GM18499 (cell line): Measurements from ENCODE around the gene SPATA13.
"Not testable (repeated sequence)": the region's sequence is repeated elsewhere in the genome, so short reads cannot be mapped to it uniquely, and the experiment has no call there.

Source experiments
- ATAC-seq: cut with Tn5 transposase; IDR thresholded peaks from one replicate; pipeline ENCODE4 v1.9.1; 2021; ENCODE audit warnings: moderate number of reproducible peaks; ENCODE audit not compliant: insufficient read depth, unreplicated experiment

Gene SPATA13

DNA sequence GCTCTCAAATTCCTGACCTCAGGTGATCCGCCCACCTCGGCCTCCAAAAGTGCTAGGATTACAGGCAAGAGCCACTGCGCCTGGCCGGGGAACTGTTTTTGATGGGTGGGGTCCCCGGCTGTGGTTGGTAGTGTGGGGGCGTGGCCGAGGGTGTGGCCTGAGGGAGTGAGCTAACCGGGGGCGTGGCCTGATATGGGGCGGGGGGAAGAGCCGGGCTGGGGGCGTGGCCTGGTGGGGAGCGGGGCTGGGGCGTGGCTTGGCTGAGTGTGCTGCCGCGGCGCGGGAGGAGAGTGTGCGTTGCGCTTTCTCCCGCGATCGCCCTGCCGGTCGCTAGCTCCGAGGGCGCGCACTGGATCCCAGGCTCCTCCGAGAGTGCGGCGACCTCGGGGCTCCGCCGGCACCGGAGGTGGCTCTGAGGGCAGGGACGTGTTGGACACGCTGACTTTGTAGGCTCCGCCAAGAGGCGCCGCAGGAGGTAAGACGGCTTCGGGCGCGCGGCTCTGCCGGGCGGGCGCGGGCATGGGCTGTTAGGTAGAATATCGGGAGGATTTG, at the start of gene SPATA13:
SPATA13 (plus strand) TSS at position 263 of the 552 bp plus-strand sequence. CDS start 62,210 bp downstream, outside the sequence.
- ATAC-seq: no peak

DNA sequence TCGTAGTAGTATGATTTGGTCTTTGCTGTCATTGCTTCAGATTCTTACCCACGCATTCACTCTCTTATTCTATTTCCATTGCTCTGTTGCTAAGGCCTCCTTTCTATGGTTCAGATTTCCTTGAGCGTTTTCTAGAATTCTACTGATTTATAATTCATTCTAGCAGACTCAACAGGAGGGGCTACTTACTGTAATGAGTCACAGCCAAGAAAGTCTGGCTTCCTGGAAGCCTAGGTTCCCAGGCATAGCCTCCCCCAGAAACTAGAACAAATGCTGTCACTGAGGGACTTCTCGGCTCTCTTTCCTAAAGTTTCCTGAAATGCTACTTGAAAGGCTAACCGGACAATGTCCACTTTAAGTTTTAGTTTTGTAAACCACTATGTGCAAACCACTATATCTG, 47.7 kb upstream of the SPATA13 start:
- ATAC-seq: no peak

DNA sequence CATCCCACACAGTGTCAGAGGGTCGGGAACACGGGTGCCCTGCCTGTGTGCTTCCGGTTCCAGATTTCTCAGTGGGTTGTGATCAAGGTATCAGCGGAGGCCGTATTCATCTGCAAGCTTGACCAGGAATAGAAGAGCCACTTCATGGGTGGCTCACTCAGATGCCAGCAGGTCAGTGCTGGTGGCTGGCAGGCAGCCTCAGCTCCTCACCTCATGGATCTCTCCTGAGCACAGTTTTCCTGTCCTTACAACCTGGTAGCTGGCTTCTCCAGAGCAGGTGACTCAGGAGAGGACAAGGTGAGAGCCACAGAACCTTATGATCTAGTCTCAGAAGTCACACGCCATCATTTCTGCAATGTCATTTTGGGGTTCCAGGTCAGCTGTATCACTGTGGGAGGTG, 44.8 kb upstream of the SPATA13 start:
- no peak for ATAC-seq

DNA sequence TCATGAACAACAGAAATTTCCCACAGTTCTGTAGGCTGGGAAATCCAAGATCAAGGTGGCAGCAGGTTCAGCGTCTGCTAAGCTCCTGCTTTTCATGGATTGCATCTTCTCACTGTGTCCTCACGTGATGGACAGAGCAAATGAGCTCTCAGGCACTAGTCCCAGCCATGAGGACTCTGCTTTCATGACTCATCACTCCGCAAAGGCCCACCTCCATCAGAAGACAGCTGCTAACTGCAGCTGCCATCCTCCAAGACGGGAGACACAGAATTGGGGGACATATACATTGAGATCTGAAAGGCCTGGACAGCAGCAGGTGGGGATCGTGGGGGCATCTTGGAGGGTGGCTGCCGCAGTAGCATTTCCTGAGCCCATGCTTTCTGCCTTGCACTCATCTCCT, 44.4 kb upstream of the SPATA13 start:
- no peak for ATAC-seq

DNA sequence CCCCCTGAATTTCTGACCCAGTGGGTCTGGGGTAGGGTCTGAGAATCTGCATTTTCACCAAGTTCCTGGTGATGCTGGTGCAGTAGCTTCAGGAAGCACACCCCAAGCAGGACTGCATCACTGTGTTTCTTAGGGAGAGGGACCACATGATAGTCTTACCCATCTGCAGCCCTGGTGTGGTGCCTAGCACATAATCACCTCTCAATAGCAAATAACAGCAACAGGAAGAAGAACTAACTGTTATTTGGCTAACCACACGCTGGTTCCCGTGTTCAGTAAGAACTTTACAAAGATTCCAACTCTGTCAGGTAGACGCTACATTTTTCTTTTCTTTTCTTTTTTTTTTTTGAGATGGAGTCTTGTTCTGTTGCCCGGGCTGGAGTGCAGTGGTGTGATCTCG, 41.9 kb upstream of the SPATA13 start:
- ATAC-seq: no peak

DNA sequence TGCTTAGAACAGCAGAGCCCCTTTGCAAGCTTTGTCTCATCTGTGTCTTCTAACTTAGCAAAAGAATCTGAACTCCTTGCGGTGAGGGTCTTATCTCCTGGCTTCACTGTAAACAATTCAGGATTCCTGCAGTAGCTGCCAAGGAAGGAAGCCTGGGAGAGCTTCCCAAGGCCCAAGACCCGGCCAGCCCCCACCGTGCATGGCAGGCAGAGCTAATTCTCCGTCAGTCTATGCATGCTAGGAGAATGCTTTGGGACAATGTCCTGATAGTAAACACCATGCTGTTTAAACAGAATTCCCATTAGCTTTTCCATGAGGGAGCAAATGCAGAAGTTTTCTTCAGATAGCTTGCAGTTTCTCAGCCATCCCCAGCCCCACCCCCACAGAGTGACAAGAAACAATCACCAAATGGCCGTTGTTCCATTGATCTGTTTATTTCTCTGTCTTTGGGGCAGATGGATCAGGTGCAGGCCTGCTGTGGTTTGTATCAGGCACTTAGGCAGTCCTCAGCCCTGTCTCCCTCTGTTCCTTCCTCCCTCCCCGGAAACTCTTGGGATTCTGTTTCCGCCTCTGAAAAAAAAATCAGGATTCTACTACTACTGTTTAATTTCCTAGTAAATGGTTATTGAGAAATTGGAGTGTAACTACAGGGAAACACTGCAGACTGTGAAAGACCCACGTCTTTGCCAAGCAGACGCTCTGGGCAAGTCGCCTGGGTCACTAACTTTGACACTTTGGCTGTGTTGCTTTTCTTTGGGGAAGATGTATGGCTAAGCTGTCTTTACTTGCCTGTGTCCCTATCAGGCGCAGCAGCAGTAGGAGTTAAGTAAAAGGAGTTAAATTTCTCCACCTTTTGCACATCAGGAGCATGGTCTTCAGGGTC, 40.7 kb upstream of the SPATA13 start:
- no peak for ATAC-seq

DNA sequence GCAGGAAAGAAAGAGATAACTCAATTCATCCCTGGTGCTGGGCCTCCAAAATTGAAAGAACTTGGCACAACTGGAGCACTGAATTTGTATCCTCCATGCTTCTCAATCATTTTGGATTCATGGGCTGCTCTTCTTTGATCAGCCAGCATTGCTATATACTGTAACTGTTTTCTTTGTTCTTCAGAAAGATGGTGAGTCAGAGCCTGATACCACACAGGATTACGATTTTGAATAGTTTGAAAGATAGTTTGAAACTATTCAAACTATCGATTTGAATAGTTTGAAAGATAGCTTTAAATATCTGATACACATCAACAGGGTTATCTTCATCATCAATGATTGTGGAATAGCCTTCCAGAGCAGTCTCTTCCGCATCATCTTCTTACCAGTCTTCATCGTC, 38.5 kb upstream of the SPATA13 start:
- ATAC-seq: not testable (repeated sequence)

DNA sequence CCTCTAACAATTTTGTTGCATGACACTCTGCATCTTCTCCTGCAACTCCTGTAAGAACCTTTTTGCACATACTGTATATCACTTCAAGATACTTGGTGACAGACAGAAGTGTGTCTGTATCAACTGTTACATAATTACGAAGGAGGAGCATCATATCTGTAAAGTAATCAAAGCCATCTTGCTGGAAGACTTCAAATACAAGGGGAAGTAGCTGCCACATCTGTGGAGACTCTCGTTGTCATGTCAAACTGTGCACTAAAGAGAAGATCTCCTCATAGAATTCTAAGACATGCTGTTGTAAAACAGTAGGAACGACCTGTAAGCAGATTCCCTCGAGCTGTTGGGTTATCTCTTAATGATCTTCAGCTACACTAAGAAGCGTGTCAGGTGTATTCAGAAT, 38.0 kb upstream of the SPATA13 start:
- no peak for ATAC-seq

DNA sequence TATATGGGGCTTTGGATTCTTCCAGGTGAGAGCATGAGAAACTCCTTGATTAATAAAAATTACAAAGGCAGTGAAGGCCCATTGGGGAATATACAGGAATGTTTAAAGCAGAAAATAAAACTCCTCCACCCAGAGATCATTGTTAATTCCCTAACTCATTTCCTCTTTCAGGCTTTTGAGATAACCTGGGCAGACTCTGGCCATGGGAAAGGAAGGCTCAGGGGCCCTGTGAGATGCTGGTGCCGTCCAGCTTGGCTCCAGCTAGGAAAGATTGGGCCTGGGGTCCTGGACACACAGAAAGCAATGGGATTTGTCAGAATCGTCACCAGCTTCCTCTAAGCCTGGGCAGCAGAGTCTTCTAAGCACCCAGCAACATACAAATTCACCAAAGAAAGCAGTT, 36.8 kb upstream of the SPATA13 start:
- ATAC-seq: no peak

DNA sequence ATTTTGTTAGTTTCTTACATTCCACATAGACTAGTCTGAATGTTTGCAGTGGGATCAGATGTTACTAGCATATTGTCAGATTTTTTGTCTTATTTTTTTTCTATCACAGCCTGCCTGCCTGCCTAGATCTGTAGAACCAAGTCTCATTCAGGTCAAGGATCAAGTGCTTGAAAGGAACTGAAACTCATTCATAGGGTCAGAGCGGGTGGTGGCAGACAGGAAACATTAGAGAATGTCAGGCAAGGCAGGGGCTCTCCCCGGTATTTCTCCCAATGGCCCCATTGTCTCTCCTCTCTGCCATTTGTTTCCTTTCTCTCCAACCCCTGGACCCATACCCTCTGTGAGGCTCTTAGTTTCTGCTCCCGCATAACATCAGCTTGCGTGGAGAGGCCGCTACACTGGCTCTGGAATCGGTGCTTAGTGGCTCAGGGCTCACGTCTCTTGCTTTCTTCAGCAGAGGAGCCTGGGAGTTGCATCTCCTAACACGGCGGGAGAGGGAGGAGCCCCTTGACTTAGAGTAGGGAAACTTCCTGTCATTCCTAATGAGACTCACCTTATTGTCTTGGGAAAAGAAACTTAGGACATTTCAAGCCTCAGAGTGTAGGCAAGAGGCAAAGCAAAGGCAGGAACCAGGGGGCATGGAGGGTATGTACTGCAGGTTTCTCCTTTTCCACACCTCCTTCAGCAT, 35.6 kb upstream of the SPATA13 start:
- no peak for ATAC-seq

DNA sequence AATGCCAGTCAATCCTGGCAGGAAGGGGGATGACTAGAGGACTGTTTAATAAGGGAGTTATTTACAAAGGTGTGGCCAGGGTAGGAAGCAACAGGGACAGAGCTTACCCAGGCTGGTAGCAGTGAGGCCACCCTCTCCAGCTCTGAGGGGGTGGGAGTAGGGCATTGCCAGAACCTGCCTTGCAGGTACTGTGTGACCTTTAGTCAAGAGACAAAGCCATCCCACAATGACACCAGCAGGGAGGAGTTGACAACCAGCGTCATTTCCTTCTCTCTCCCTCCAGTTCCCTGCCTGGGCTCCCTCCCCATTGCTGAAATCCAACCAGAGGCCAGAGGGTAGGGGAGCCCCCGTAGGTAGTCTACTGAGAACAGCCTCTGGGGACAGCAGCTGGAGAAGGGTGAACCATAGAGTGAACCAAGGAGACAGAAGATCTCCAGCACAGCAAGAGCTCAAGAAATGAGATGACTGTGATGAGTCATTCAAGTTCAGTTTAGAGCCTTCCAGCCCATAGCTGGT, 33.3 kb upstream of the SPATA13 start:
- peak; percentile 50 for ATAC-seq

DNA sequence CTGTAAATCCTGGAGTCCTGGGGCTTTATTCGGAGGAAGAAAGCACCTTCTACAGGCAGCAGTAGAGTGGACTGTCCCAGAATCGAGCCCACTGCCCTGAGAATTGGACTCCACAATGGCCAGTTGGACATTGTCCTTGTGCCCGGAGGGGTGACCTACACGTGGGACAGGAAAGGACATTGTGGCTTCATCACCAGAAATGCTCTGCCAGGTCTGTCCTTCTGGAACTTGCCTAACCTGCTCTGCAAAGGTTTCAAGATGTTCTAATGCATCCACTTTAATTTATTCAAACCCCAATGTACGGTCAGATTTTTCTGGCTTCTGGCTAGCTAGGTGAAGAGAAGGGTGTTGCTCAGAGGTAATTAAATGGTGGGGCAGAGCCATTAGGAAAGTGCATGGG, 32.4 kb upstream of the SPATA13 start:
- ATAC-seq: no peak

DNA sequence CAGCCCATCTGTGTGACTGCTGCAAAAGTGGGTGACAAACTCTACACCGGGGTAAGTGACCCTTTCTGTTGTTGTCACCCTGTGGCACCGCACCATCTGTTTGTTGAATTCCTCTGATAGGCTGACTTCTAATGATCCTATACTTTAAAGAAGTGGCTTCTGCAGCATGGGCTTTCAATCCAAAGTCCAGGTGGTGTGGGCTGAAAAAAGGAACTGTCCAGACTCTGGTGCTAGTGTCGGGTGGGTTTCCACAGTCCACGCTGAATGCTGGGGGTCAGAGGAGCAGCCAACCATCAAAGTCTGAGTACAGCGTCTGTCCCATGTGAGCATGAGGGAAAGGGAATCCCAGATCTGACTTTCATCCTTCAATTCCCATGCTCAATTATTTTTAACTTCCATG, 31.6 kb upstream of the SPATA13 start:
- ATAC-seq: no peak

DNA sequence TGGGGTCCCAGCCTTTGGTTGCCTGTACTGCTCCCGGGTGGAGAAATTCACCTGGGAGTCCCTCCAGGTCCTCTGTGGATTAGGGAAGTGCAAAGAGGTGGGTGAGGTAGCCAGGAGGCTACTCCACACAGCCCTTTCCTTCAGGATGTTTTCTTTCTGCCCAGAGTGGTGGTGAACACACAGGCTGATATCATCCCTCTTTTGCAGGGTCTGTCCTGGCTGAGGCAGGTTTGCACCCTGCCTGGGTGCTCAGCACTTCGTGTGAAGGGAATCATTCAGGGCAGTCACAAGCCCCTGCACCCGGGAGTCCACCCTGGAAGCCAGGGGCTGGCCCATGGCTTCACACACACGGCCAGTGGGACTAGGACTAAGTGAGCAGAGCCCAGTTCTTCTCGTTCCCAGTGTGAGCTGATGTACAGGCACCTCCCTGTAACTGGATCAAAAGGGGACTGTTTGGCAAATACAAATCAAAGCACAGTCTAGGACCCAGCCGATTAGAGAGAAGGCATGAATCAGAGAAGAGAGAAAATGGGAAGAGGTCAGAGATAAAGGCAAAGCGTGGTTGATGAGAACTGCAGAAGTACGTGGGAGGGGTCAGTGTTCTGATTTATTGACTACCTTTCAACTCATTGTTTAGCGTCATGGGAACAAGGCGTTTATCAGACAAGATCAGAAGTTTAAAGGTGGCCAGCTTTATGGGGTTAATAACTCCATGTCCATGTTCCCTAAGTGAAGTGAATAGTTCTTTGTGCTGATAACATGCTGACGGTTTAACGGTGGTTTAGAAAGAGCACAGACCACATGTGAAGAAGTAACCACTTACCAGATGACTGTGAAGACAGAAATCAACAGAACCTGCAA, 30.4 kb upstream of the SPATA13 start:
- ATAC-seq: no peak

DNA sequence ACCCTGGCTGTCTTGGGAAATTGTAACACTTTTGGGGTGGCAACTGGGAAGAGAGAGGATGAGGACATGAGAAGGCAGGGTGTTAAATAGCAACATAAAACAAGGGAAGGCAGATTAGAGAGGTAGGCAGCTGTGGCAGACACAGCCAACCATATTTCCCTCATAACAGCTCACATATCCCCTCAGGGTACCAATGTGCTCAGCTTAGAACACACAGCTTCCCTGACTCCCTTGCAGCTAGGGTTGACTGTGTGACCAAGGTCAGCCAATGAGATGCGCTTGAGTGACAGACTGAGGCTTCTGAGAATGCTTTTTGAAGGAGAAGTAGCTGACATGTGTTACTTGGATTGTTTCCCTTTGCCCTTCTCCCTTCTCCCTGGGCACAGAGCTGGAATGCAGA, 28.8 kb upstream of the SPATA13 start:
- ATAC-seq: no peak

DNA sequence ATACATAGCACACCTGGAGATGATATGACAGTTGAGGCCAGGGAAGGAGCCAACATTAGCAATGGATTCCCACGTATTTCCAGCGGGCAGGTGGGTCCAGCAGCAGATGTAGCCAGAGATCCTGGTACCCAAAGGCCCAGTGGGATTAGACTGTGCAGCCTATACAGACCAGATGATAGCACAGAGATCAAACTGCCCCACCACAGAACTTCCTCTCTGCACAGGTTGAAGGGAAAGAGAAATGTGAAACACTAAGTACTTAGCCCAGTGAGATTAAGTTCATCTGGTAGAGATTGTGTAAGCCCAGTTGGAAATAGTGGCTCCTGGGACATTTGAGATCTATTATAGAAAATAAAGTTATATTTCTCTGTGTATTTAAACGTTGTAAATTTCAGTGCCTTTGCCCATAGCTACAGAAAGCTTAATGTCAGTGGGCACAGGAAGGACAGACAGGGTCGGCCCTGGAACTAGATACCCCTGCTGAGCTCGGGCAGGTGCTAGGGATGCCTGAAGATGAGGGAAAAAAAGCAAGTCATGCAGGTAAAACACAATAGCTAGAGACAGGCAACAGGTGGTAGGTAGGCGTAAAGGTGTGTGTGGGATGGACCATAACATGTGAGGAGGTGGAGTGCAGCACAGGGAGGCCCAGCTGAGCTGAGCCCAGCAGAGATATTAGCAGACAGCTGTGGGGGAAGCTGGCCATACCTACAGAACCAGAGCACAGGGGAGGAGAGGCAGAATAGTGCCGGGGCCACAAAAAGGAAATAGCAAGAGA, 27.3 kb upstream of the SPATA13 start:
- no peak for ATAC-seq

DNA sequence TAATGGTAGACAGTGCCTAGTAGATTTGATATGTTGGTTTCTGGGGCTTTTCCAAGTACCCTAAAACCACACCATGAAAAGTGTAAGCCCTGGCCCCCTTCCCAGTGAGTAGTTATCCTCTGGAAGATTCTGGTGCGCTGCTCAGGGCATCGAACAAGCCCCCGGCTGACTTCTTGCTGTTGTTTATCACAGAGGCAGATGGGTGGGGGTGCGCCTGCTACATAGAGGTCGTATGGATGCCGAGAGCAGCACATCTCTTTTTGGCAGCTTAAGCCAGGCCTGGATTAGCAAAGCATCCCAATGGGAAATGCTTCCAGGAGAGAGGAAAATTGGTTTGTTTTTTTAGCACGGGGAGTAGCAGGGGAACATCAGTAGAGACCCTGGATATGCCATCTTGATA, 26.3 kb upstream of the SPATA13 start:
- no peak for ATAC-seq

DNA sequence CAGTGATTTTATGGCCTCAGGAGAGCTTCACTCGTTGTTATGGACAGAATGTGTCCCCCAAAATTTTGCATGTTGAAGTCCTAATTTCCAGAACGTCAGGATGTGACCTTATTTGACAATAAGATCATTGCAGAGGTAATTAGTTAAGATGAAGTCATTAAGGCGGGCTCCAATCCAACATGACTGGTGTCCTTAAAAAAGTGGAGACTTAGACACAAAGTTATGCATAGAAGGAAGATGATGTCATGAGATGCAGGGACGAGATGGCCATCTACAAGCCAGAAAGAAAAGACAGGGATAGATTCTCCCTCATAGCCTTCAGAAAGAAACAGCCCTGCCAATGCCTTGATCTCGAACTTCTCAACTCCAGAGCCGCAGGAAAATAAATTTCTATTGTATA, 25.8 kb upstream of the SPATA13 start:
- no peak for ATAC-seq

DNA sequence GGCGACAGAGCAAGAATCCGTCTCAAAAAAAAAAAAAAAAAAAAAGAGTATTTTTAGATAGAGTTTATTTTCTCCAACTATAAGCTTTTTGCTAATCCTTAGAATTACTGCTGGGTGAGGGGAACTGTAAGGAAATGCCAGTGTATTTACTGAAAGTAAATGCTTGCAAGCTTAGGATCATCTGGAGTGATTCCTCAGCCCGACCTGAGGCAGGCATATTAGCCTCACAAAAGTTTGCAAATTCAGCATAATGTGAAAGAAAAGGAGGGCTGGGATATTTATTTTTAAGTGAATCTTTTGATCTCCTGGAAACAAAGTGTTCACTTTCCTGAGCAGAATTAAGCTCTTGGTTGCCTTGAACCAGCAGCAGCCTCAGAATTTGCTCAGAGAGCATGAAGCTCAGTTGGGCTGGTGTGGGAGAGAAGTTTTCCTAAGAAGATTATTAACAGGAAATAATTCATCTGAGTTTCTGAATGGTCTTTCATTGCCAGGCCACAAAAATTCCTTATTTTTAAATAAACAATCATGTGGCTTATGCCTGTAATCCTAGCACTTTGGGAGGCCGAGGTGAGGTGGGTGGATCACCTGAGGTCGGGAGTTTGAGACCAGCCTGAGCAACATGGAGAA, 24.7 kb upstream of the SPATA13 start:
- no peak for ATAC-seq
